Neural crest cell (in vitro differentiated cells): ENCODE measurements around the gene FAM228A. TPM values are rescaled to one million over a fixed set of nuclear protein-coding genes. Genes with fewer than 3 reads are reported as not detected.
A peak's percentile ranks its signal among the peaks of the same experiment; 100 is the strongest.
"Not testable (repeated sequence)": the region's sequence is repeated elsewhere in the genome, so short reads cannot be mapped to it uniquely, and the experiment has no call there.

Experiments used
- DNase-seq: peaks from one replicate; pipeline ENCODE4 v3.0.0; 2021; ENCODE audit warnings: low read depth, mixed read lengths, low spot score
- H3K27ac Mint-ChIP-seq: one replicate; pipeline ENCODE4 v1.8.0; 2021; ENCODE audit warnings: mild to moderate bottlenecking, mixed read lengths; ENCODE audit not compliant: unreplicated experiment
- H3K27me3 Mint-ChIP-seq: 2 replicates; pipeline ENCODE4 v1.8.0; 2021; ENCODE audit warnings: low read depth, mild to moderate bottlenecking, mixed read lengths
- H3K36me3 Mint-ChIP-seq: 2 replicates; pipeline ENCODE4 v1.8.0; 2021; ENCODE audit warnings: low read depth, mild to moderate bottlenecking, mixed read lengths
- H3K4me1 Mint-ChIP-seq: 2 replicates; pipeline ENCODE4 v1.8.0; 2021; ENCODE audit warnings: mixed read lengths
- H3K4me3 Mint-ChIP-seq: one replicate; pipeline ENCODE4 v1.8.0; 2021; ENCODE audit warnings: mild to moderate bottlenecking, mixed read lengths
- H3K9me3 Mint-ChIP-seq: 2 replicates; pipeline ENCODE4 v1.8.0; 2021; ENCODE audit warnings: mixed read lengths
- CTCF ChIP-seq: fragments of 200-600 bp; sonication (generic); conservative IDR thresholded peaks from 2 replicates; pipeline ENCODE4 v1.5.0; 2021; ENCODE audit warnings: antibody characterized with exemption, mild to moderate bottlenecking
- long read RNA-seq: library from polyadenylated mRNA; unstranded; transcript quantifications from one replicate; pipeline ENCODE4 v2.0.0, GENCODE V29; 2020
- total RNA-seq: library from RNA; stranded (reverse); gene quantifications from 2 replicates; pipeline ENCODE4 v1.2.1, GENCODE V29; 2021

The FAM228A gene
- 0.39 and 0.51 TPM in 2 replicates for total RNA-seq
- long read RNA-seq = 0 reads

GRCh38 chr2:24174851-24175277 is at the start of gene FAM228A:
Gene FAM228A (plus strand): TSS chr2:24175053. CDS start chr2:24175481, 428 bp downstream.
- no peak within 1 kb of the TSS for H3K27ac Mint-ChIP-seq
- H3K4me3 Mint-ChIP-seq = no peak within 1 kb of the TSS
- DNase-seq = no peak
- no peaks in the 10 kb centered on the region for H3K9me3 Mint-ChIP-seq
- H3K27me3 Mint-ChIP-seq = no peaks in the 10 kb centered on the region
- no peak for TF ChIP-seq CTCF
- H3K36me3 Mint-ChIP-seq = peaks cover 3% of the 10 kb centered on the region
- H3K4me1 Mint-ChIP-seq = no peaks in the 10 kb centered on the region

DNA sequence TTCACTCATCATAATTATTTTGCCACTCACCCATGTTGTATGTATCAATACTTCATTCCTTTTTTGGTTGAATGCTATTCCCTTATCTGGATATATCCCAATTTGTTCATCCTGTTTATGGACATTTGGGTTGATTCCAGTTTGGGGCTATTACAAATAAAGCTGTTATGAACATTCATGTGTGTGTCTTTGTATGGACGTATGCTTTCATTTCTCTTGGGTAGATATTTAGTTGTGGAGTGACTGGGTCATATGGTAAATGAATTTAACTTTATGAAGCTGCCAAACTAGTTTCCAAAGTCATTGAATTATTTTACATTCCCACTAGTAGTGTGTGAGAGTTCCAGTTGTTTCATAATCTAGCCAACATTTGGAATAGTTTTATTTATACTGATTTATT is 48.9 kb upstream of the FAM228A start:
- Mint-ChIP-seq H3K9me3 (no peaks in the 10 kb centered on the region), H3K4me3 (peak overlapping the region; percentile 57), H3K27me3 (no peaks in the 10 kb centered on the region), H3K36me3 (peaks cover 6% of the 10 kb centered on the region), H3K27ac (no peak overlapping the region), H3K4me1 (peaks cover 34% of the 10 kb centered on the region)
- no peak for TF ChIP-seq CTCF
- DNase-seq = no peak

DNA sequence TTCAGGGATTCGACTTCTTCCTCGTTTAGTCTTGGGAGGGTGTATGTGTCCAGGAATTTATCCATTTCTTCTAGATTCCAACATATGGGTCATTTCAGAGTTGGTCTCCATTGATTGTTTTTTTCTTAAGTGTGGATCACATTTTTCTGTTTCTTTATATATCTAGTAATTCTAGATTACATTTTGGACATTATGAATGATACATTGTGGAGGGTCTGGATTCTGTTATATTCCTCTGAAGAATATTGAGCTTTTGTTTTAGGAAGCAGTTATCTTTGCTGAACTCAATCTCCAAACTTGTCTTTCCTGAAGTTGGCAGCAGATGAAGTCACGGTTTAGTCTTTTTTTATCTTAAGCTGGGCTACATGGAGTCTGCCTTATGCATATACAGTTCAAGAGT is 42.3 kb upstream of the FAM228A start:
- Mint-ChIP-seq H3K4me3 (no peak overlapping the region), H3K27me3 (no peaks in the 10 kb centered on the region), H3K9me3 (peaks cover 6% of the 10 kb centered on the region), H3K36me3 (peaks cover 28% of the 10 kb centered on the region), H3K4me1 (peaks cover 5% of the 10 kb centered on the region), H3K27ac (no peak overlapping the region)
- TF ChIP-seq CTCF = no peak
- DNase-seq = no peak

DNA sequence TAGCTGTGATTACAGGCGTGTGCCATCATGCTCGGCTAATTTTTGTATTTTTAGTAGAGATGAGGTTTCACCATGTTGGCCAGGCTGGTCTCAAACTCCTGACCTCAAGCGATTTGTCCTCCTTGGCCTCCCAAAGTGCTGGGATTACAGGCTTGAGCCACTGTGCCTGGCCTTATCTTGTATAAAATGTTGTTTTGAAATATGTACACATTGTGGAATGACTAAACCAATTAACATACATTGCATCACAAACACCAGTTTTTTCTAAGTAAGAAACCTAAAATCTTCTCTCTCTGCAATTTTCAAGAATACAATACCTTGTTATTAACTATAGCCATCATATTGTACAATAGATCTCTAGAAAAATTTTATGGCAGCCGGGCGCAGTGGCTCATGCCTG is 34.5 kb upstream of the FAM228A start:
- not testable (repeated sequence) for H3K9me3 Mint-ChIP-seq, DNase-seq, H3K27ac Mint-ChIP-seq, H3K4me1 Mint-ChIP-seq, H3K4me3 Mint-ChIP-seq, H3K27me3 Mint-ChIP-seq
- H3K36me3 Mint-ChIP-seq = peaks cover 10% of the 10 kb centered on the region

DNA sequence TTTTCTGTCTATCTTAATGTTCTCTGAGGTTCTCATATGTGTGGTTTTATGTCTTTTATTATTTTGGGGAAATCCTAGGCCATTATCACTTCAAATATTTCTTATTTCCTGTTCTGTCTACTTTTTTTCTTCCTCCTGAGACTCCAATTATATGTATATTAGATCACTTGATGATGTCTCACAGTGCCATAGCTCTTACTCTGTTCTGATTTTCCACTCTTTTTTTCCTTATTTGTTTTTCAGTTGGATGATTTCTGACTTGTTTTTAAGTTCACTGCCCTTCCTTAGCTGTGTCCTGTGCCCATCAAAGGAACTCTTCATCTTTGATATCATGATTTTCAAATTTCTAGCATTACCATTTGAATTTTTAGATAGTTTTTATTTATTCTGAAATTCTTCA is 27.5 kb upstream of the FAM228A start:
- Mint-ChIP-seq H3K36me3 (peaks cover 46% of the 10 kb centered on the region), H3K27me3 (no peaks in the 10 kb centered on the region), H3K4me3 (no peak overlapping the region), H3K4me1 (no peaks in the 10 kb centered on the region), H3K9me3 (peaks cover 17% of the 10 kb centered on the region), H3K27ac (no peak overlapping the region)
- no peak for DNase-seq
- TF ChIP-seq CTCF = no peak

DNA sequence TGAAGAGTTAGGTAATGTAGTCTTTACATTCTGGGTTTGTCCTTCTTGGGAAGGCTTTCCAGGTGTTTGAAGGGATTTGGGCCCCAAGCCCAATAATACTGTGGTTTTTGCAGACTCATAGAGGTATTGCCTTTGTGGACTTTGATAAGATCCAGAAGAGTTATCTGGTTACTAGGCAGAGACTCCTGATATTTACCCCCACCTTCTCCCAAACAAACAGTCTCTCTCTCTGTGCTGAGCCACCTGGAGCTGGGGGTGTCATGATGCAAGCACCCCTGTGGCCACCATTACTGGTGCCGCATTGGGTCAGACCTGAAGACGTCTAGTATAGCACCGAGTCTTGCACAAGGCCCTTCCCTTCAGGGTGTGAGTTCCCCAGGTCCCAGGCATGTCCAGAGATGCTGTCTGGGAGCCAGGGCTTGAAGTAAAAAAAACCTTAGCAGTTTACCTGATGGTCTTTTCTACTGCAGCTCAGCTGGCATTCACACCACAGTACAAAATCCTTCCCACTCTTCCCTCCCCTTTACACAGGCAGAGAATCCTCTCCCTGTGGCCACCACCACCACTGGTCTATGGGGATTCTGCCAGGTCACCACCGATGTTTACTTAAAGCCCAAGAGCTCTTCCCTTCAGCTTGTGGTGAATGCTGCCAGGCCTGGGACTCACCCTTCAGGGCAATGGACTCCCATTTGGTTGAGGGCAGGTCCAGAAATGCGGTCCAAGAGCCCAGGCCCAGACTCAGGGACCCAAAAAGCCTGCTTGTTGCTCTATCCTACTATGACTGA is 22.2 kb upstream of the FAM228A start:
- TF ChIP-seq CTCF = no peak
- H3K27ac Mint-ChIP-seq = no peak overlapping the region
- peaks cover 6% of the 10 kb centered on the region for H3K9me3 Mint-ChIP-seq
- no peaks in the 10 kb centered on the region for H3K4me1 Mint-ChIP-seq
- no peaks in the 10 kb centered on the region for H3K27me3 Mint-ChIP-seq
- DNase-seq = no peak
- peaks cover 25% of the 10 kb centered on the region for H3K36me3 Mint-ChIP-seq
- no peak overlapping the region for H3K4me3 Mint-ChIP-seq
